BJ (cell line): ENCODE measurements around the gene CHSY1. TPM values are rescaled to one million over a fixed set of nuclear protein-coding genes. Genes with fewer than 3 reads are reported as not detected.
"Not testable (repeated sequence)": the region's sequence is repeated elsewhere in the genome, so short reads cannot be mapped to it uniquely, and the experiment has no call there.

Experiments
- CTCF ChIA-PET: fragments of 350-600 bp; formaldehyde crosslinking; extraction: SDS; loops from one replicate; lab custom pipeline; 2021; ENCODE audit warnings: antibody characterized with exemption, inconsistent platforms; lab: Yijun Ruan, JAX
- POLR2A ChIA-PET: fragments of 300-600 bp; sonication (Branson Sonifier 250); formaldehyde crosslinking; extraction: SDS; loops from one replicate; lab custom pipeline; 2021; ENCODE audit warnings: antibody characterized with exemption; lab: Charles Lee
- DNase-seq: peaks from one replicate; pipeline ENCODE4 v3.0.0-alpha.2; 2011; ENCODE audit warnings: low read depth
- H3K27me3 ChIP-seq: 2 replicates; pipeline ENCODE4 v1.6.0; 2011; ENCODE audit warnings: low read length; ENCODE audit not compliant: control insufficient read depth, insufficient read depth
- H3K36me3 ChIP-seq: 2 replicates; pipeline ENCODE4 v1.5.1; 2011; ENCODE audit warnings: low read length; ENCODE audit not compliant: control insufficient read depth, insufficient read depth
- H3K4me3 ChIP-seq: 2 replicates; pipeline ENCODE4 v1.5.1; 2011; ENCODE audit warnings: low read depth, mild to moderate bottlenecking, control low read depth, low read length
- polyA plus RNA-seq: library from polyadenylated mRNA; depleted of rRNA; stranded (reverse); fragments of >200 nt; gene quantifications from 2 replicates; pipeline ENCODE4 v1.2.3, GENCODE V29; 2011
- TF ChIP-seq, protein P1 (sequence below): IDR thresholded peaks from 2 replicates; pipeline ENCODE4 v1.5.1; 2011; ENCODE audit warnings: low read depth, mild to moderate bottlenecking, control low read depth, inconsistent platforms, low read length, moderate library complexity; ENCODE audit not compliant: insufficient read depth

Gene CHSY1
- polyA plus RNA-seq, 1 experiment = 17.7 TPM

DNA sequence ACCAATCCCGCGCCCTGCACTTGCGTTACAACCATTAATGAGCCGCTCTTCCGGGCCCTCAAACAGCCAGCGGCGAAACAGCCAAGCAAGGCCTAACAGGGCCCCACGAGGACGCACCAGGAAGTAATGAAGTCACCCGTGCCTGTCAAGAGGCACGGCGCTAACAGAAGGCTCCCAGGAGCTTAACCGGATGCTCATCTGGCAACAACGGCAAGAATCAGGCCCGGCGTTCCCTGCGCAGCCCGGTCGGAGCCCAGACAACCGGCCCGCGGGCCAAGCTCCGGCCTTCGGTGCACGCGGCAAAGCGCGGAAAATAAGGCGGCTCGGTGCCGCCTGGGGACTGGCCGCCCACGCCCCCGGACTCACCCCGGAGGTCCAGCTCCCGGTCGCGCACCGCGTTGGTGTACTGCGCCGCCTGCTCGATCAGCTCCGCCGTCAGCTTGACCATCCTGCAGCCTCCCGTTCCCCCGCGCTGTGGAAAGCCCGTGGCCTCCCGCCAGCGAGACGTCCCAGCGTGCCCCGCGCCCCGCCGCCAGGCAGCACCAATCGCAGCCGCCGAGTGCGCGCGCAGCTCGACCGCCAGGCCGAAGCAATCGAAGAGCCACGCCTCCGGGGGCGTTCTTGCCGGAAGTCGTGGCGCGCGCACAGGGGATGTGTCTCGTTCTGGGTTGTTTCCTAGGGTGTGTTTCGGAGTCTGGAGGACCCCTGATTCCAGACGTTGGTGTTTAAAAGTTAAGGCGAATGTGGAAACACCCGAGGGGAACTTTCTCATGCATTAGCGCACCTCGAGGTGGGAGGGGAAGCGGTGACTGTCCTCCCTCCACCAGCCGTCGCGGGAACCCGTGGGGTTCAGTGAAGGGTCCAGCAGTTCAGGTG, 43.1 kb upstream of the CHSY1 start, which contains the start of gene SNRPA1:
Gene SNRPA1, minus strand, starts transcription at position 518 of the 876 bp plus-strand sequence. Its CDS starts 70 bp downstream, at position 448.
- ChIA-PET POLR2A (interaction anchor here (0.6 kb wide), 1 partner anchor 146 kb away, joined by 3 read pairs; no protein-coding TSS in a partner anchor), CTCF (interaction anchor here (1.0 to 2.9 kb wide), 4 partner anchors 9 to 357 kb away, joined by 4 to 23 read pairs (median 10); partner anchors contain the start of gene TM2D3)
- peak; percentile 52 for DNase-seq
- H3K36me3 ChIP-seq = peaks cover 1% of the 10 kb centered on the region; the same call in 1 of the 2 replicates
- TF ChIP-seq, protein P1, sequence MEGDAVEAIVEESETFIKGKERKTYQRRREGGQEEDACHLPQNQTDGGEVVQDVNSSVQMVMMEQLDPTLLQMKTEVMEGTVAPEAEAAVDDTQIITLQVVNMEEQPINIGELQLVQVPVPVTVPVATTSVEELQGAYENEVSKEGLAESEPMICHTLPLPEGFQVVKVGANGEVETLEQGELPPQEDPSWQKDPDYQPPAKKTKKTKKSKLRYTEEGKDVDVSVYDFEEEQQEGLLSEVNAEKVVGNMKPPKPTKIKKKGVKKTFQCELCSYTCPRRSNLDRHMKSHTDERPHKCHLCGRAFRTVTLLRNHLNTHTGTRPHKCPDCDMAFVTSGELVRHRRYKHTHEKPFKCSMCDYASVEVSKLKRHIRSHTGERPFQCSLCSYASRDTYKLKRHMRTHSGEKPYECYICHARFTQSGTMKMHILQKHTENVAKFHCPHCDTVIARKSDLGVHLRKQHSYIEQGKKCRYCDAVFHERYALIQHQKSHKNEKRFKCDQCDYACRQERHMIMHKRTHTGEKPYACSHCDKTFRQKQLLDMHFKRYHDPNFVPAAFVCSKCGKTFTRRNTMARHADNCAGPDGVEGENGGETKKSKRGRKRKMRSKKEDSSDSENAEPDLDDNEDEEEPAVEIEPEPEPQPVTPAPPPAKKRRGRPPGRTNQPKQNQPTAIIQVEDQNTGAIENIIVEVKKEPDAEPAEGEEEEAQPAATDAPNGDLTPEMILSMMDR = no peak
- no peaks in the 10 kb centered on the region for H3K27me3 ChIP-seq
- peak within 1 kb of the TSS; percentile 95 for H3K4me3 ChIP-seq

DNA sequence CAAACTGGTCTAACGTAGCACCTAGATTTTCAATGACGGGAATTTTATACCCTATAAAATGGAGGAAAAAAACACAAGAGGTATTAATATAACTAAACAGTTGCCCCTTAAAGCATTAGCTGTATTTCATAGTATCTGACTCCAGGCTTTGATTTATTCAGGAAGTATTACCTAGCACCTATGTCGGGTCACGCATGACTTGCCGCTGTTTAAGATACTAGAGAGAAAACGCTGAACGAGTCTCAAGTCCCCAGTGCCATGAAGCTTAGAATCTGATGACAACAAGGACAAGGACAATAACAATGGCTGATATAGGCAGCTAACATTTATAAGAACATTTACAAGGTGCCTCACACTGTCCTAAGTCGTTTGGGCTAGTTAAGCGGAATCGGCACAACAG, 41.3 kb upstream of the CHSY1 start:
- DNase-seq = no peak
- CTCF ChIA-PET = interaction anchor here (0.9 to 2.9 kb wide), 3 partner anchors 14 to 348 kb away, joined by 4 to 23 read pairs (median 16); no protein-coding TSS in a partner anchor
- Histone ChIP-seq H3K36me3 (peaks cover 2% of the 10 kb centered on the region; the same call in 1 of the 2 replicates), H3K4me3 (peak overlapping the region; percentile 95), H3K27me3 (no peaks in the 10 kb centered on the region)
- POLR2A ChIA-PET = no interaction called here
- TF ChIP-seq, protein P1 = no peak

DNA sequence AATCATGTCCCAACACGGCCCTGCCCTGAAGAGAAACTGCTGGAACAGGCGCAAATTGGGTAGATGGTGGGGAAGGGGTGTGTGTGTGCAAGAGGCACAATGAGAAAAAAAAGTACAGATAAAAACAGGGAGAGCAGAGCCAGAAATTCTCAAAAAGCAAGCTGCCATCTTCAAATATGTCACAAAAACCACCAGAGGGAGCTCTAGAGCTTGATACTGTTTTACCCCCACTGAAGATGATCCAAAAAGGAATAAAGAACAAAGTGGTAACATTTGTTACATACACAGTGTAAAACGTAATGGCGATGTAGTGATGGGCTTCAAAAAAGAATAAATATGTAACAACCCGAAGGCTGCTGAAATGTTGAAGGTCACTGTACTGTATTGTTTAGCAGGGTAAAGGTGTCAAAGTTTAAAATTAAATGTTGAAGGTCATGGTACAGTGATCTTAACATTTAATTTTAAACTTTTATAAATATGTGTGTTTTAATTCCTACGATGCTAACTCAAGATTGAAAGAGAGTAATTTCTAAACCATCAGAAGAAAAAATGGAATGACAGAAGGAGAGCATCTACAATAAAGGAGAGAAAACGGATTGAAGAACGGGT, 37.2 kb upstream of the CHSY1 start:
- TF ChIP-seq, protein P1 = peak; percentile 66
- Histone ChIP-seq H3K27me3 (no peaks in the 10 kb centered on the region), H3K36me3 (peaks cover 7% of the 10 kb centered on the region), H3K4me3 (no peak overlapping the region)
- DNase-seq = no peak
- ChIA-PET CTCF (interaction anchor here (0.6 to 3.9 kb wide), 13 partner anchors 9 to 500 kb away, joined by 3 to 36 read pairs (median 4); partner anchors contain the start of gene TM2D3), POLR2A (no interaction called here)

DNA sequence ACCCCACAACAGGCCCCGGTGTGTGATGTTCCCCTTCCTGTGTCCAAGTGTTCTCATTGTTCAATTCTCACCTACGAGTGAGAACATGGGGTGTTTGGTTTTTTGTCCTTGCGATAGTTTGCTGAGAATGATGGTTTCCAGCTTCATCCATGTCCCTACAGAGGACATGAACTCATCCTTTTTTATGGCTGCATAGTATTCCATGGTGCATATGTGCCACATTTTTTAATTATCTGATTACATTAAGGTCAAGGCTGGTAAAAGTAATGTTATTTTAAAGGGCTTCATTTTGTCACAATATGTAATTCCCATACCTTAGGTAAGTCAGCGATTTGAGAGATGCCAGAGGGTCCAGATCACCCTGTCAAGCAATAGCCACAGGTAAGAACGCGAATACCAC, 35.5 kb upstream of the CHSY1 start:
- not testable (repeated sequence) for DNase-seq

DNA sequence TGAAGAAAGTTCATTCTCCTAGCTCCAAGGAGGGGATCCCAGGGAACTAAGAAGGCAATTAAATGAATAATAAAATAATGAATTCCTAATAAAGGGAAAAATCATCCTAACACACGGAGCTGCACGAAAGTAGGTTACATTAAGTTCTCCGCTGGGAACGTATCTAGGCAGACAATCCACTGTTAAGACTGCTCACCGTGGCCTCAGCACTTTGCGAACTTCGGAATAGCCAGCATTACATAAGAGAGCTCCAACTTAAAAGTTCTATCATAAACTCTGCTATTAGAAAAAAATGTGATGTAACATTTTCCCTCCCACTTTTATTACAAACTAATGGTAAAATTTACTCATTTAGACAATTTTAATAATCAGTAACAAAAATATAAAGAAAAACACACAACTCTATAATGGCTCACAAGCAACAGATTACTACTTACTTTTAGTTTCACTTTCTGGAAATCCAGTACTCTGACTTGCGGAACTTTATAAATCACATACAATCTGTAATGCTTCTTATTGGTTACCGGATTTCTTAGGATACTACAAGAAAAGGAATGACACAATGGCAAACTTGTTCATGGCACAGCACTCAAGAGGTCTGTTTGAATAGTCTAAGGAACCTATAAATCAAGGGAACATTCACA, 34.7 kb upstream of the CHSY1 start:
- H3K4me3 ChIP-seq = no peak overlapping the region
- POLR2A ChIA-PET = no interaction called here
- TF ChIP-seq, protein P1 = no peak
- H3K36me3 ChIP-seq = peaks cover 12% of the 10 kb centered on the region
- no peak for DNase-seq
- CTCF ChIA-PET = interaction anchor here (1.2 to 1.9 kb wide), 2 partner anchors 10 to 355 kb away, joined by 3 to 10 read pairs; no protein-coding TSS in a partner anchor
- H3K27me3 ChIP-seq = no peaks in the 10 kb centered on the region

More for the DNA sequence above, 35.5 kb upstream of the CHSY1 start:
- CTCF ChIA-PET = interaction anchor here (0.7 to 3.9 kb wide), 4 partner anchors 8 to 354 kb away, joined by 3 to 36 read pairs (median 12); no protein-coding TSS in a partner anchor
- H3K27me3 ChIP-seq, H3K4me3 ChIP-seq, H3K36me3 ChIP-seq, POLR2A ChIA-PET: not testable (repeated sequence)
